NCI-H187 treated with DMSO at 0.1 percent for 48 hours (cell line): ENCODE data around the gene PLIN4.

Experiments
- DNase-seq: peaks from one replicate; lab custom pipeline; 2025; lab: John Stamatoyannopoulos, UW

The PLIN4 gene

GRCh38 chr19:4505570-4506448, 12.5 kb downstream of the PLIN4 start:
- no peak for DNase-seq

- DNase-seq = no peak
These were observed 13.3 kb downstream of the PLIN4 start for GRCh38 chr19:4504891-4505569.

GRCh38 chr19:4504297-4504701, 14.0 kb downstream of the PLIN4 start:
- DNase-seq = no peak

GRCh38 chr19:4503825-4504170, 14.5 kb downstream of the PLIN4 start:
- no peak for DNase-seq

- no peak for DNase-seq
These were observed 15.0 kb downstream of the PLIN4 start for GRCh38 chr19:4503132-4503824.

GRCh38 chr19:4502282-4503131, 15.8 kb downstream of the PLIN4 start:
- no peak for DNase-seq

- no peak for DNase-seq
These were observed 16.6 kb downstream of the PLIN4 start for GRCh38 chr19:4501691-4502090.

- no peak for DNase-seq
These were observed 17.3 kb downstream of the PLIN4 start for GRCh38 chr19:4500841-4501591.

GRCh38 chr19:4499855-4500254, 18.4 kb downstream of the PLIN4 start:
- no peak for DNase-seq

- no peak for DNase-seq
These were observed 19.0 kb downstream of the PLIN4 start for GRCh38 chr19:4499318-4499717.

GRCh38 chr19:4498694-4499093, 19.6 kb downstream of the PLIN4 start:
- DNase-seq = no peak

- no peak for DNase-seq
These were observed 20.4 kb downstream of the PLIN4 start for GRCh38 chr19:4497770-4498389.

GRCh38 chr19:4496304-4496703, 22.0 kb downstream of the PLIN4 start:
- no peak for DNase-seq

- no peak for DNase-seq
These were observed 22.8 kb downstream of the PLIN4 start for GRCh38 chr19:4495471-4495870.

GRCh38 chr19:4494691-4495064, 23.6 kb downstream of the PLIN4 start:
- DNase-seq = no peak

GRCh38 chr19:4493929-4494690, 24.2 kb downstream of the PLIN4 start:
- no peak for DNase-seq

- DNase-seq = no peak
These were observed 25.0 kb downstream of the PLIN4 start for GRCh38 chr19:4493104-4493928.

GRCh38 chr19:4492337-4493103, 25.8 kb downstream of the PLIN4 start:
- no peak for DNase-seq
